ENCODE measurements around the gene GADL1.

GADL1 gene

DNA sequence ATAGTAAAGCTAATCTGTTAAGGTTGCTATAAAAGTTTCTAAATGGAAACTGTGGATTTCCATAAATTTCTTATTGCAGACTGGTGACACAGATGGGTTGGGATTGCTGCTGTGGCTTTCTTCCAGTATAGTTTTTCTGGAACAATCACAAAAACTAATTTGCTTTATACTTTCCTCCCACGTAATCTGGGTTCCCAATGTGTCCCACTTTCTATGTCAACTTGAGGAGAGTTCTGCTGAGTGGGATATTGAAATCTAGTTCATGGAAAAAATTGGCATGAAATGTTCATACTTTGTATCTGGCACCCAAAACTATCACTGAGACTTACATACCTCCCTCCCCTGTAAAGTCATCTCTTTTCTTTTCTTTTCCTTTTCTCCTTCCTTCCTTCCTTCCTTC is 161.3 kb downstream of the GADL1 start:
- H3K27me3 ChIP-seq (replicated peaks; ENCODE audit: insufficient read depth, low read length), result no peaks in the 10 kb centered on the region
- no peaks in the 10 kb centered on the region for H4K20me1 ChIP-seq (ENCODE audit: insufficient read depth, low read length)
- H3K9me2 ChIP-seq (replicated peaks; ENCODE audit: insufficient read depth, low read length), result no peaks in the 10 kb centered on the region
- no peak for DNase-seq
- no peak overlapping the region for H3K4me2 ChIP-seq (ENCODE audit: low read depth, low read length)
- no peaks in the 10 kb centered on the region for H3K4me1 ChIP-seq (ENCODE audit: low read length)
- no peaks in the 10 kb centered on the region for H3K9me3 ChIP-seq (replicated peaks; ENCODE audit: insufficient read depth, low read length)
- no peak overlapping the region for H3K27ac ChIP-seq (ENCODE audit: low read length)
- no peak overlapping the region for H3K9ac ChIP-seq (ENCODE audit: low read length)
- no peaks in the 10 kb centered on the region for H3F3A ChIP-seq (ENCODE audit: insufficient read depth, low read length)
- no peaks in the 10 kb centered on the region for H3K79me2 ChIP-seq (ENCODE audit: low read length)
- TF ChIP-seq EZH2phosphoT487 (IDR thresholded peaks at IDR 0.05; ENCODE audit: low read length), result no peak
- TF ChIP-seq CTCF (IDR thresholded peaks at IDR 0.05; ENCODE audit: low read length), result no peak
- TF ChIP-seq EZH2 (optimal IDR thresholded peaks at IDR 0.05; ENCODE audit: low read depth, low read length), result no peak
- H2AFZ ChIP-seq (ENCODE audit: low read length), result no peak overlapping the region
- no peak overlapping the region for H3K4me3 ChIP-seq (ENCODE audit: low read length)
- no peaks in the 10 kb centered on the region for H3K36me3 ChIP-seq (replicated peaks; ENCODE audit: insufficient read depth, low read length)

GRCh38 chr3:30730967-30731366 is 163.5 kb downstream of the GADL1 start:
- Histone ChIP-seq H3K4me3 (ENCODE audit: low read length) (no peak overlapping the region), H4K20me1 (ENCODE audit: insufficient read depth, low read length) (no peaks in the 10 kb centered on the region), H3K27me3 (replicated peaks; ENCODE audit: insufficient read depth, low read length) (no peaks in the 10 kb centered on the region), H3F3A (ENCODE audit: insufficient read depth, low read length) (no peaks in the 10 kb centered on the region), H2AFZ (ENCODE audit: low read length) (no peak overlapping the region), H3K4me2 (ENCODE audit: low read depth, low read length) (no peak overlapping the region), H3K27ac (ENCODE audit: low read length) (no peak overlapping the region), H3K9me2 (replicated peaks; ENCODE audit: insufficient read depth, low read length) (no peaks in the 10 kb centered on the region), H3K9ac (ENCODE audit: low read length) (no peak overlapping the region), H3K9me3 (replicated peaks; ENCODE audit: insufficient read depth, low read length) (no peaks in the 10 kb centered on the region), H3K36me3 (replicated peaks; ENCODE audit: insufficient read depth, low read length) (no peaks in the 10 kb centered on the region), H3K79me2 (ENCODE audit: low read length) (no peaks in the 10 kb centered on the region), H3K4me1 (ENCODE audit: low read length) (no peaks in the 10 kb centered on the region)
- DNase-seq, result no peak
- TF ChIP-seq EZH2 (optimal IDR thresholded peaks at IDR 0.05; ENCODE audit: low read depth, low read length) (no peak), CTCF (IDR thresholded peaks at IDR 0.05; ENCODE audit: low read length) (no peak), EZH2phosphoT487 (IDR thresholded peaks at IDR 0.05; ENCODE audit: low read length) (no peak)

- H3K4me2 ChIP-seq (ENCODE audit: low read depth, low read length), result no peak overlapping the region
- no peak overlapping the region for H3K9ac ChIP-seq (ENCODE audit: low read length)
- no peak for TF ChIP-seq EZH2phosphoT487 (IDR thresholded peaks at IDR 0.05; ENCODE audit: low read length)
- no peak for TF ChIP-seq CTCF (IDR thresholded peaks at IDR 0.05; ENCODE audit: low read length)
- no peak for TF ChIP-seq EZH2 (optimal IDR thresholded peaks at IDR 0.05; ENCODE audit: low read depth, low read length)
- H3K36me3 ChIP-seq (replicated peaks; ENCODE audit: insufficient read depth, low read length), result no peaks in the 10 kb centered on the region
- H3K9me2 ChIP-seq (replicated peaks; ENCODE audit: insufficient read depth, low read length), result no peaks in the 10 kb centered on the region
- H3K4me3 ChIP-seq (ENCODE audit: low read length), result no peak overlapping the region
- no peak overlapping the region for H3K27ac ChIP-seq (ENCODE audit: low read length)
- DNase-seq, result no peak
- H3K9me3 ChIP-seq (replicated peaks; ENCODE audit: insufficient read depth, low read length), result no peaks in the 10 kb centered on the region
- no peaks in the 10 kb centered on the region for H3F3A ChIP-seq (ENCODE audit: insufficient read depth, low read length)
- no peak overlapping the region for H2AFZ ChIP-seq (ENCODE audit: low read length)
- H4K20me1 ChIP-seq (ENCODE audit: insufficient read depth, low read length), result no peaks in the 10 kb centered on the region
- no peaks in the 10 kb centered on the region for H3K79me2 ChIP-seq (ENCODE audit: low read length)
- no peaks in the 10 kb centered on the region for H3K4me1 ChIP-seq (ENCODE audit: low read length)
- no peaks in the 10 kb centered on the region for H3K27me3 ChIP-seq (replicated peaks; ENCODE audit: insufficient read depth, low read length)
Observed at GRCh38 chr3:30729936-30730335, 164.5 kb downstream of the GADL1 start.
